Choroid plexus epithelial cell (primary cell): Measurements from ENCODE around the gene TXNDC9.
A peak's percentile ranks its signal among the peaks of the same experiment; 100 is the strongest.
"Not testable (repeated sequence)": the region's sequence is repeated elsewhere in the genome, so short reads cannot be mapped to it uniquely, and the experiment has no call there.

ENCODE experiments used
- DNase-seq: peaks from one replicate; pipeline ENCODE4 v3.0.0-alpha.2; 2010; ENCODE audit warnings: low read depth
- H3K4me3 ChIP-seq: 2 replicates; pipeline ENCODE4 v1.5.1; 2011; ENCODE audit warnings: low read depth, mild to moderate bottlenecking, control low read depth, low read length, moderate library complexity
- CTCF ChIP-seq: conservative IDR thresholded peaks from 2 replicates; pipeline ENCODE4 v1.5.1; 2011; ENCODE audit warnings: low read depth, mild to moderate bottlenecking, control low read depth, inconsistent platforms, low read length, moderate library complexity

TXNDC9 gene

DNA sequence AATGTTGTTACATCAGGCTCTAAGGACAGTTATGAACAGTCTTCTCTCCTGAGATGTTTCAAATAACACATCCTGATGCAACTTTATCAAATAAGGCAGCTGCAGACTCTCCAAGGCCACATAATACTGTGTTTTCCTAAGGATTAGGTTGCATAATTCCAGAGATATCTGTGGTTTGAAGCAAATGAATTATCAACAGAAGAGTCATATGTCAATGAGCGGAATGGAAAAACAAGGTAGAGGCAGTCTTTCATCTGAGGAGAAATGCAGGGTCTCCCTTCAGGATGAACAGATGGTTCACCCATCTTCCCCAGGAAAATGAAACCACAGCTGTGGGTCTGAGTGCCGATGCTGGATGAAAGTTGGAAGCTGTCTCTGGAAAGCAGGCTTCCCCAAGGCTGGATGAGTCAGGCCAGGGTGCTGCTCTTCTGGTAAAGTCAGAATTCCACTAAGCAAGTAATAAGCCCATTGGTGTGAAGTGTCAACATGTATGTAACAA, 57.3 kb downstream of the TXNDC9 start:
- peak overlapping the region; percentile 3 for H3K4me3 ChIP-seq
- DNase-seq = peak; percentile 83
- no peak for TF ChIP-seq CTCF

DNA sequence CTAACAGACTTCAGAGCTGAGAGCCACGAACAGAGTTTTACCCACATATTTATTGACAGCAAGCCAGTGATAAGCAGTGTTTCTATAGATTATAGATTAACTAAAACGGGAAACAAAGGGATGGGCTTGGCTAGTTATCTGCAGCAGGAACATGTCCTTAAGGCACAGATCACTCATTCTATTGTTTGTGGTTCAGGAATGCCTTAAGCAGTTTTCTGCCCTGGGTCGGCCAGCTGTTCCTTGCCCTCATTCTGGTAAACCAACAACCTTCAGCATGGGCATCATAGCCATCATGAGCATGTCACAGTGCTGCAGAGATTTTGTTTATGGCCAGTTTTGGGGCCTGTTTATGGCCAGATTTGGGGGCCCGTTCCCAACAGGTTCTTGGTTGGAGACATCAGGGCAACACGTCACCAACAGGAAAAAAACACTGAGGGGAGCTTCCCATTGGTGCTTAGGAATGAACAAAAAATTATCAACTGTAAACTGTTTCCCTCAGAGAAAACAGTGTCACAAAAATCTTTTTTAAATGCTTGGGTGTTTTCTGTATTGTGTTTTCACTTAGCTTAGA, 57.9 kb downstream of the TXNDC9 start:
- DNase-seq, H3K4me3 ChIP-seq: not testable (repeated sequence)

- H3K4me3 ChIP-seq = no peak overlapping the region
- no peak for TF ChIP-seq CTCF
- no peak for DNase-seq
Measured at GRCh38 chr2:99275882-99276281, 60.3 kb downstream of the TXNDC9 start.
